WTC11 (cell line): ENCODE results near the gene CUL9. TPM values are rescaled to one million over a fixed set of nuclear protein-coding genes. Genes with fewer than 3 reads are reported as not detected.

ENCODE experiments used
- ATAC-seq: fragments of 200-7000 bp; cut with Tn5 transposase; 2 replicates; pipeline ENCODE4 v1.10.0; 2021; ENCODE audit warnings: mild to moderate bottlenecking, moderate library complexity
- CTCF ChIA-PET: fragments of 300-600 bp; sonication (Branson Sonifier 250); formaldehyde crosslinking; loops from one replicate; lab custom pipeline; 2021; ENCODE audit warnings: antibody characterized with exemption; lab: Charles Lee
- POLR2A ChIA-PET: fragments of 350-600 bp; sonication (Branson Sonifier 250); formaldehyde crosslinking; loops from one replicate; lab custom pipeline; 2021; ENCODE audit warnings: antibody characterized with exemption; lab: Charles Lee
- DNase-seq: peaks from one replicate; pipeline ENCODE4 v3.0.0; 2021; ENCODE audit warnings: low spot score
- H3K27ac Mint-ChIP-seq: 2 replicates; pipeline ENCODE4 v1.8.0; 2021; ENCODE audit warnings: mixed read lengths
- H3K27me3 Mint-ChIP-seq: 2 replicates; pipeline ENCODE4 v1.8.0; 2021; ENCODE audit warnings: low read depth, mild to moderate bottlenecking, moderate library complexity, mixed read lengths
- H3K36me3 Mint-ChIP-seq: 2 replicates; pipeline ENCODE4 v1.8.0; 2021; ENCODE audit warnings: mixed read lengths
- H3K4me1 Mint-ChIP-seq: 2 replicates; pipeline ENCODE4 v1.8.0; 2022; ENCODE audit warnings: mixed read lengths
- H3K4me3 Mint-ChIP-seq: 2 replicates; pipeline ENCODE4 v1.8.0; 2021; ENCODE audit warnings: mild to moderate bottlenecking, moderate library complexity, mixed read lengths
- H3K9me3 Mint-ChIP-seq: 2 replicates; pipeline ENCODE4 v1.8.0; 2021; ENCODE audit warnings: mixed read lengths
- ARID4B ChIP-seq: sonication (generic); formaldehyde crosslinking; IDR thresholded peaks from 2 replicates; pipeline ENCODE4 v1.8.0; 2023; ENCODE audit warnings: missing genetic modification reagents, mild to moderate bottlenecking, borderline replicate concordance
- ATF6 ChIP-seq: sonication (generic); formaldehyde crosslinking; IDR thresholded peaks from 2 replicates; pipeline ENCODE4 v1.8.1; 2023; ENCODE audit warnings: mild to moderate bottlenecking, missing genetic modification reagents
- E2F5 ChIP-seq: sonication (generic); formaldehyde crosslinking; IDR thresholded peaks from 2 replicates; pipeline ENCODE4 v1.8.1; 2022; ENCODE audit warnings: mild to moderate bottlenecking, moderate library complexity, missing genetic modification reagents
- ETV6 ChIP-seq: sonication (generic); formaldehyde crosslinking; IDR thresholded peaks from 2 replicates; pipeline ENCODE4 v1.8.1; 2022; ENCODE audit warnings: mild to moderate bottlenecking, missing genetic modification reagents
- GRHL2 ChIP-seq: fragments of 250-450 bp; sonication (Bioruptor Pico); IDR thresholded peaks from 2 replicates; pipeline ENCODE4 v1.8.0; 2022; ENCODE audit warnings: mild to moderate bottlenecking, moderate library complexity; ENCODE audit not compliant: insufficient replicate concordance, severe bottlenecking
- MXD4 ChIP-seq: fragments of 250-450 bp; sonication (Bioruptor Pico); IDR thresholded peaks from 2 replicates; pipeline ENCODE4 v1.8.0; 2021; ENCODE audit warnings: mild to moderate bottlenecking, moderate library complexity, borderline replicate concordance
- NFE2L1 ChIP-seq: sonication (generic); formaldehyde crosslinking; IDR thresholded peaks from 2 replicates; pipeline ENCODE4 v1.8.1; 2023; ENCODE audit warnings: missing genetic modification reagents
- PRRX2 ChIP-seq: fragments of 250-450 bp; sonication (Bioruptor Pico); IDR thresholded peaks from 2 replicates; pipeline ENCODE4 v1.8.0; 2021; ENCODE audit warnings: mild to moderate bottlenecking
- RELA ChIP-seq: sonication (generic); formaldehyde crosslinking; IDR thresholded peaks from 2 replicates; pipeline ENCODE4 v1.8.1; 2022; ENCODE audit warnings: missing genetic modification reagents, mild to moderate bottlenecking, borderline replicate concordance
- SMAD3 ChIP-seq: sonication (generic); formaldehyde crosslinking; IDR thresholded peaks from 2 replicates; pipeline ENCODE4 v1.8.0; 2022; ENCODE audit warnings: missing genetic modification reagents, mild to moderate bottlenecking, borderline replicate concordance
- SMAD4 ChIP-seq: sonication (generic); formaldehyde crosslinking; IDR thresholded peaks from 2 replicates; pipeline ENCODE4 v1.8.0; 2022; ENCODE audit warnings: mild to moderate bottlenecking, missing genetic modification reagents
- SP1 ChIP-seq: sonication (generic); formaldehyde crosslinking; conservative IDR thresholded peaks from 2 replicates; pipeline ENCODE4 v1.8.1; 2022; ENCODE audit warnings: missing genetic modification reagents
- TP53 ChIP-seq: sonication (generic); formaldehyde crosslinking; IDR thresholded peaks from 2 replicates; pipeline ENCODE4 v1.8.1; 2023; ENCODE audit warnings: mild to moderate bottlenecking, missing genetic modification reagents
- USF1 ChIP-seq: sonication (generic); formaldehyde crosslinking; IDR thresholded peaks from 2 replicates; pipeline ENCODE4 v1.8.0; 2022; ENCODE audit warnings: mild to moderate bottlenecking, missing genetic modification reagents
- ZNF219 ChIP-seq: sonication (generic); formaldehyde crosslinking; IDR thresholded peaks from 2 replicates; pipeline ENCODE4 v1.8.0; 2023; ENCODE audit warnings: missing genetic modification reagents, mild to moderate bottlenecking, borderline replicate concordance
- total RNA-seq: library from RNA; stranded (reverse); gene quantifications from 3 replicates; pipeline ENCODE4 v1.2.3, GENCODE V29; 2021
- TF ChIP-seq, protein P1 (sequence below): sonication (generic); formaldehyde crosslinking; IDR thresholded peaks from 2 replicates; pipeline ENCODE4 v1.8.1; 2022; ENCODE audit warnings: low read depth, missing genetic modification reagents, borderline replicate concordance
- TF ChIP-seq, protein P2 (sequence below): sonication (generic); formaldehyde crosslinking; conservative IDR thresholded peaks from 2 replicates; pipeline ENCODE4 v1.8.1; 2022; ENCODE audit warnings: mild to moderate bottlenecking, missing genetic modification reagents
- TF ChIP-seq, protein P3 (sequence below): sonication (generic); formaldehyde crosslinking; IDR thresholded peaks from 2 replicates; pipeline ENCODE4 v1.8.1; 2023; ENCODE audit warnings: mild to moderate bottlenecking, missing genetic modification reagents

CUL9 gene
- total RNA-seq, 1 experiment from 2014 or later = 15.2 TPM

GRCh38 chr6:43178150-43178549, 3.8 kb upstream of the CUL9 start (continued):
- TF ChIP-seq, protein P1, sequence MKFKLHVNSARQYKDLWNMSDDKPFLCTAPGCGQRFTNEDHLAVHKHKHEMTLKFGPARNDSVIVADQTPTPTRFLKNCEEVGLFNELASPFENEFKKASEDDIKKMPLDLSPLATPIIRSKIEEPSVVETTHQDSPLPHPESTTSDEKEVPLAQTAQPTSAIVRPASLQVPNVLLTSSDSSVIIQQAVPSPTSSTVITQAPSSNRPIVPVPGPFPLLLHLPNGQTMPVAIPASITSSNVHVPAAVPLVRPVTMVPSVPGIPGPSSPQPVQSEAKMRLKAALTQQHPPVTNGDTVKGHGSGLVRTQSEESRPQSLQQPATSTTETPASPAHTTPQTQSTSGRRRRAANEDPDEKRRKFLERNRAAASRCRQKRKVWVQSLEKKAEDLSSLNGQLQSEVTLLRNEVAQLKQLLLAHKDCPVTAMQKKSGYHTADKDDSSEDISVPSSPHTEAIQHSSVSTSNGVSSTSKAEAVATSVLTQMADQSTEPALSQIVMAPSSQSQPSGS = no peak
- TF ChIP-seq GRHL2 (CRISPR knock-in tag) = no peak
- TF ChIP-seq RELA (CRISPR knock-in tag) = no peak
- no peak for TF ChIP-seq NFE2L1
- no peak for TF ChIP-seq TP53 (CRISPR knock-in tag)
- TF ChIP-seq ARID4B (CRISPR knock-in tag) = no peak
- TF ChIP-seq, protein P2, sequence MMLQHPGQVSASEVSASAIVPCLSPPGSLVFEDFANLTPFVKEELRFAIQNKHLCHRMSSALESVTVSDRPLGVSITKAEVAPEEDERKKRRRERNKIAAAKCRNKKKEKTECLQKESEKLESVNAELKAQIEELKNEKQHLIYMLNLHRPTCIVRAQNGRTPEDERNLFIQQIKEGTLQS (CRISPR knock-in tag) = no peak
- no peak for TF ChIP-seq E2F5 (CRISPR knock-in tag)

DNA sequence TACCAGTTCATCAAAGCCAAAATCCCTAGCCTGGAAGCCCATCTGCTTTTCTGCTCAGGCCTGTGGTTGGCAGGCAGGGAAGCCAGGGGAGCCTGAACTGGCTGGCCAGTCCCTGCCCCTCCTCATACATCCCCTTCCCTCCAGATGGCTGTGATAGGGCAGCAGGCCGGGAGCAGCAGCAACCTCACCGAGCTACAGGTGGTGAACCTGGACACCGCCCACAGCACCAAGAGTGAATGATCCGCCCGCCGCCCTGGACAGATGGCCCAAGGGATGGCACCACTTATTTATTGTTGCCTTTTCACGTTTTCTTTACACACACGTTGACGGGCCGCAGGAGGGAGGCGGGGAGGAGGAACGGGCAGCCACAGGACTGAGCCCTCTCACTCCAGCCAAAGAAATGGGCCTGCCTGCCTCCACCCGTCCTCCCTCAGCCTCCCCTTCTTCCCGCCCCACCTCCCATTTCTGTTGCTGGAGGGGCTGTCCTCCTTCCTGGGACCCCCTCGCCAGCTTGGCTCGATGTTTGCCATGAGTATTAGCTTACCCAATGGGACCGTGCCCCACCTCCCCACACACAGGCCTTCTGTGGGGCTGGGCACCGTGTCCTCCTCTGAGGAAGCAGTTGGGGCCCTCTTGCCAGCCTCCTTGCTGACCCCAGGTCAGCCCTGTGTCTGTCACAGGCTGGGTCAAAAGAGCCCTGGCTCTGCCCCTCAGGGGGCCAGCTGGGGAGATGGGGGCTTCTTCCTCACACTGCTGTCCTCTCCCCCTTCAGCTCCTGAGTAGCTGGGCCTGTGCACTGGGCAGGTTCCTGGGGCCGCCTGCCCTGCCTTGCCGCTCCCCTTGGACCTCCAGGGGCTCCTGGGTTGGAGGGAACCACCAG, 2.8 kb upstream of the CUL9 start:
- ChIA-PET CTCF (no interaction called here), POLR2A (interaction anchor here (1.3 to 4.0 kb wide), 3 partner anchors 8 to 249 kb away, joined by 3 to 29 read pairs (median 4); partner anchors contain the start of gene SRF)
- Mint-ChIP-seq H3K4me3 (no peak overlapping the region), H3K4me1 (peaks cover 25% of the 10 kb centered on the region), H3K36me3 (peaks cover 36% of the 10 kb centered on the region), H3K27me3 (no peaks in the 10 kb centered on the region; the same call in 1 of the 2 replicates), H3K27ac (no peak overlapping the region), H3K9me3 (no peaks in the 10 kb centered on the region)
- no peak for ATAC-seq
- DNase-seq = no peak
- TF ChIP-seq ETV6 (no peak), ARID4B (CRISPR knock-in tag) (no peak), ATF6 (CRISPR knock-in tag) (no peak), USF1 (CRISPR knock-in tag) (no peak), MXD4 (CRISPR knock-in tag) (no peak), SMAD4 (CRISPR knock-in tag) (no peak), SP1 (CRISPR knock-in tag) (no peak), ZNF219 (CRISPR knock-in tag) (no peak), SMAD3 (no peak), PRRX2 (CRISPR knock-in tag) (no peak)
- TF ChIP-seq, protein P3, sequence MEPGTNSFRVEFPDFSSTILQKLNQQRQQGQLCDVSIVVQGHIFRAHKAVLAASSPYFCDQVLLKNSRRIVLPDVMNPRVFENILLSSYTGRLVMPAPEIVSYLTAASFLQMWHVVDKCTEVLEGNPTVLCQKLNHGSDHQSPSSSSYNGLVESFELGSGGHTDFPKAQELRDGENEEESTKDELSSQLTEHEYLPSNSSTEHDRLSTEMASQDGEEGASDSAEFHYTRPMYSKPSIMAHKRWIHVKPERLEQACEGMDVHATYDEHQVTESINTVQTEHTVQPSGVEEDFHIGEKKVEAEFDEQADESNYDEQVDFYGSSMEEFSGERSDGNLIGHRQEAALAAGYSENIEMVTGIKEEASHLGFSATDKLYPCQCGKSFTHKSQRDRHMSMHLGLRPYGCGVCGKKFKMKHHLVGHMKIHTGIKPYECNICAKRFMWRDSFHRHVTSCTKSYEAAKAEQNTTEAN (CRISPR knock-in tag) = no peak
